Stimulated activated CD8-positive, alpha-beta memory T cell treated with anti-CD3 and anti-CD28 coated beads, Interleukin-15, amount 100 ng/mL, for 48 hours (primary cell): Measurements from ENCODE around the gene EEIG1.

Source experiments
- DNase-seq, 2 donors: peaks; one replicate each; pipeline ENCODE4 v3.0.0-alpha.2; 2020; ENCODE audit warnings: low read depth in 2 of 2

Gene EEIG1

DNA sequence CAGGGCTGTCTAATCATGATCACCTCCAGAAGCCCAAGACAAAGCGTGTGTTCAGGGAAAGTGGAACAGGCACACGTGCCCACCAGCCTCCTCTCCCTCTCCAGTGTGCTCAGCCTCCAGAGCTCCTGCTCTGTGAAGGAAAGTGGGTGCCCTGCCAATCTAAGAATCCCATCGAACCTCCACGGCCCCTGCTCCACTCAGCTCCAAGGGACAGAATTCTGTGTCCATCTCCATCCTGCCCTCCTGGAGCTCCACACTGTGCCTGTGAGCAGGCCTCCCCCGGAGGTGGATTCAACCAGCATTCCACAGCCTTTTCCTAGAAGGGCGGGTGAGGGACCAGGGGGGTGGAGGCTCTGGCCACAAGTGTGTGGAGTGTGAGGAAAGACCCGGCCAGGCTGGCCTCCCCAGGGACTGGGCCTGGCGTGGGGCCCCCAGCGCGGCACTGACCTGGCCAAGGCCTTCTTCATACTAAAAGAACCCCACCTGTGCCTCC lies 6.0 kb downstream of the EEIG1 start:
- DNase-seq: no peak

DNA sequence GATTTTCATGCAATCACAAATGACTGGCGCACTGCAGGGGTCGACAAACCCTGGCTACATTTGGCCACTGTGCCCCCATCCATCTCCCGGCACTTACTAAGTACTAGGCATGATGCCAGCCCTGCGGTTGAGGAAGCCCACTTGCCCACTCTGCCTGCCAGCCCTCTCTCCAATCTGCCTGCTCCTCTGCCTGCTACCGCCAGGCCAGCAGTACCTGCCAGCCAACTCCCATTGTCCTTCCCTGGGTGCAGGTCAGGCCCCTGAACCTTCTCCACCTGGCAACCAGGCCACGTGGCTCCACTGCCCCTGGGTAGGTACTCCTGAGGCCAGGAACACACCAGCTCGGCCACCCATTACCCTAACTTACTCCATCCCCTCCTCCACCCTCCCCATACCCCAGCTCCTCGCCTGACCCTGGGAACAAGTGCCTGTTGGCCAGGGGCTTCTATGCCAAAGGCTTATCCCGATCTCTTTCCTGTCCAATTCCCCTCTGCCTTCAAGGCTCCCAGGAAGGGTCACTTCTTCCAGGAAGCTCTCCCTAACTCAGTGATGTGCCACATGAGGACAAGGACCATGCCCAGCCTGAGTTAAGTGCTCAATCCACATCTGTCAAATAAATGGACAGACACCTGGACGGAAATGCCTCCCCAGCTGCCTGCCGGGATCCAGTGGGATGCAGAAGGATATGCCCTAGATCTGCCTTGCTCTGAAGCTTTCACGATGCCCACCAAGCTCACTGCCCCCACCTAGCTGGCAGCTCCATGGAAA lies 6.6 kb downstream of the EEIG1 start:
- no peak for DNase-seq

DNA sequence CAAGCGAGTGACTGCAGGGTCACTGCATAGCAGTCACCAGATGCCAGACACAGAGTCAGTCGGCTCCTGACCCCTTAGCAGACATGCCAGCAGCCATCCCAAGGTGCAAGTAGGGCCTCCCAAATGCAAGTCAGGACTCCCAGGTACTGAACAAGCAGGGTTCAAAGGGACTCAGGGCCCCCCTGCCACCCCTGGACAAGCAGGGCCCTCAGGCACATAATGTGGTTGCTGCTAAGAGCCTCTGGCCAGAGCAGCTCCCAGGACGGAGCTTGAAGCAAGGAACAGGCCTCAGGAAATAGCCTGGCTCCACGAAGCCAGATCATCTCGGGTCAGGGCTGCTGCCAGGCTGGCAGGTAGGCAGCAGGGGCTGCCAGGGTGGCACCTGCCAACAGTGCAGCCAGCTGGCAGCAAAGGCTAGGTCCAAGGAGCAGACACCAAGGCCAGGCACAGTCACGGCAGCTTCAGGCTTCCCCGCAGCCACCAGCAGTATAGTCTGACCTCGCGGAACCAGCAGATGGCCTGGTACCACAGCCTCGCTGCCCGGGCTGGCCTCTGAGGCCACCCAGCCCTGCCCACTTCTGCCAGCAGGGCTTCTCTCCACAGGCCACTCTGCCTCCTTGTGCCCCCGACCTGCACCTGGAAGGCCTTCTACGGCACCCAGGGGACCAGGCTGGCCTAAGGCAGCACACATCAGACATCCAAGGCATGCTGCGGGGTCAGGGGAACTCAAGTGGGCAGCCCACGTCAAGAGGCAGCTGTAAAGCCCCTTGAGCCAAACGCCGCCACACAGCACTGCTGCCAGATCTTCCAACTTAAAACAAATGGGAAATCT lies 7.4 kb downstream of the EEIG1 start:
- DNase-seq: no peak

DNA sequence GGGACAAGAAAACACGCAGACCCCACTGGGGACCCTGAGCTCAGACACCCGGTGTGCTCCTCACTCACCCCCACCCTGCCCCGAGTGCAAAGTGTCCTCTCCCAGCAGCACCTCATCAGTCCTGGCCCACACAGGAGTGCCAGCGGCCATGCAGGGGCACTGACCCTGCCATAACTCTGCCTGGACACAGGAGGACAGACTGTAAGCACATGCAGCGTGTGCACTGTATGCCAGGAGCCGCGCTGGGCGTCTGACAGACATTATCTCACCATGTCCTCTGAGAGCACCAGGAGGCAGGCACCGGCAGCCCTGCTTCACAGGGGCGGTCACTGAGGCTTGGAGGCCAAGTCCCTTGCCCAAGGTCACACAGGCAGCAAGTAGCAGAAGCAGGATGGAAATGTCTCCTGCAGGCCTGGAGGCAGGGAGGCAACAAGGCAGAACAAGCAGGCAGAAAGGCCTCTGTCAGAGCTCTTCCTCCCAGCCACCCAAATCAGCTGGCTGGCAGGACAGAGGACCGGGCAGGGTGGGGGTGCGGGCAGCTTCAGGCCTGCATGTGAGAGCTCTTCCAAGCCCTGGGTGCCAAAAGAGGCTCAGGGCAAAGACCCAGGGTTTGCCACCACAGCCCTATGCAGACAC lies 8.4 kb downstream of the EEIG1 start:
- no peak for DNase-seq

DNA sequence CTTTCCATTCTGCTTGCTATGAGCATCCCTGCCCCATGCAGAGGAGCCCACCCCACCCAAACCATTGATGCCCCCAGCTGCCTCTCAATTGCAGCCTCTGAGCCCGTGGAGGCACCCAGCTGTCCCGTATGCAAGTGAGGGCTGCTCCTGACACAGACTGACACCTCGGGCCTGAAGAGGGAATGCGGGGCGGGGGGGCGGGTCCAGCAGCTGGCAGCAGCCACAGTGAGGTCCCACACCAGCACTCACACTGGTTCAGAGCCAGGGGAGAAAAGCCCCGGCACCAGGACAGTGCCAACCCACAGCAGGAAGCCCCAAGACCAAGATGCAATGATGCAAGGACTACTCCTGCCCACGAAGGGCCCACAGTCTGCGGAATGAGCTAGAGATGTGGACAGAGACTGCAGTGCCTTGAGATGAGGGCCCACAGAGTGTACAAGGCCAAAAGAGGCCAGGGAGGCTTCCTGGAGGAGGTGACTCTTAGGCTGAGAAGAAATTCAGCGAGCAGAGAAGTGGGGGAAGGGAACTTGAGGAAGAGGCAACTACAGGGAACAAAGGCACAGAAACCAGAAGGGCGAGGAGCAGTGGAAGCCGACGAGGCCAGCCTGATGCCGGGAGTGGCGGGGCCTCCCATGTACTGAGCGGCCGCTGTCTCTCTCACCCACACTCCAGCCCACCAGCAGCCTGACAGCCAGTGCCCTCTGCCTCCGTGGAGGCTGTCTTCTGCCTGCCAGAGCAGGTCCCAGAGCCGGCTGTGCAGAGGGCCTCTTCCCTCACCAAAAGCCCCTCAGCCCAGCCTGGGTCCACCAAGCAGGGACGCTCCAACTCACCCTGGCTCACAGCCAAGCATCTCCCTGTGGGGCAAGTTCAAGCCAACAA lies 9.2 kb downstream of the EEIG1 start:
- no peak for DNase-seq

DNA sequence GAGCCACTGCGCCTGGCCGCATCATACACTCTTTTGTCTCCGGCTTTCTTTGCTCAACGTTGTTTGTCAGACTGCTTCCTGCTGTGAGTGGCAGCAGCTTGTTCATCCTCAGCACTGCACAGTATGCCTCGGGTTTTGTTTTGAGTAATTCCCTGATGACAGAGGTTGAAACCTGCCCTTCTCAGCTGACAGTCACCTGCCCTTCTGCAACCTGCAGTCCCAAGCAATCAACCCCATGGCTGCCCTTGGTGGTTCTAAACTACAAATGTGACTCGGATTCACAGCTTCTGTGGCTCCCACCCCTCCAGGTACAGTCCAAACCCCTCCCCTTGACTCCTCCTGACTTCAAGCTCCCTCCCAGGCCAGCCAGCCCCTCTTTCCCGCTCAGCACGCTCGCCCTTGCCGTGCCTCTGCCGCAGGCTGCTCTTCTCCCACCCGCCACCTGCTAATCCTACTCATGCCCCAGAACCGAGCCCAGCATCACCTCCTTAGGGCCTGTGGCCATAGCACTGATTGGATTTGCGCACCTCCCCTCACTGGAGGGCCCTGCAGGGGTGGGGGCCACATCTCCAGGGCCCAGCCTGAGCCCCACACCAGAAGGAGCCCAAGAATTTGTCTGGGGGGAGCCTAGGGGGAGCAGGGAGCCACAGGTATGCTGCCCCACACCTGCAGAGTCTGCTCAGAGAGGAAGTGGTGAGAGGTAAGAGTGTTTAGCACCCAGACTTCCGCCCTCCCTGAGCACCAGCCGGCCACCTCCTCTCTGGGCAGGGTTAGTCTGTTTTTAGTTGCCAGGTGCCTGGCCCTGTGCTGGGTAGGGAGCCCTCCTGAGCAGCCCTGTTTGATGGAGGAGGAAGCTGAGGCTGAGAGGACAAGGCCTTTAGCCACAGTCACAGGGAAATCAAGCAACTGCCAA lies 10.1 kb downstream of the EEIG1 start:
- peak; percentile 58 to 67 for DNase-seq

DNA sequence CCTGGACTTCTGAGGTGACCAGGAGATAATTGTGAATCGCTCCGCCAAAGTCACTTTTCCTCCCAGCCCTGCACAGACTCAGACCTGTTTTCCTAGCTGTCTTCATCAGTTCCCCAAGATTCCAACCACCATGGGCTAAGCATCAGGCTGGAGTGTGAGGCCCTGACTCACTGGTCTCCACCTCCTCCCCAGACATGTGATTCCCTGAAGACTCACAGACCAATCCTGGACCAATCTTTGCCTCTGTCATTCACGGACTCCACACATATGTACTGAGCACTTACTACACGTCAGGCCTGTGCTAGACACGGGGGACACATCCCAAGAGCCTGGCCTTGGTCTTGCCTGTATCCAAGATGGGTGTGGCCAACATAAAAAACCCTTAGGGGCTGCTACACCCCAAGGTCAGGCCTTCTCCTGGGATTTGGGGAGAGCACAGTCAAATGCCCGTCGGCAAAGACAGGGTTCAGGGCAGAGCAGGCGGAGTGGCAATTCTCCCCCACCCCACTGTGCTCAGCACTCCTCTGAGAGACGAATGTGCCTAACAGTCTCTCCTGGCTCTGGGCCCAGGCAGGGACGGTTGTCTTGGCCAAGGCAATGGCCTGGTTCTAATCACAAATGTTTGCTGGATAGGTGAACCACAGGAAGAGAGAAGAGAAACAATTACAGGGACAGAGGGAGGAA lies 11.9 kb downstream of the EEIG1 start:
- DNase-seq: no peak

DNA sequence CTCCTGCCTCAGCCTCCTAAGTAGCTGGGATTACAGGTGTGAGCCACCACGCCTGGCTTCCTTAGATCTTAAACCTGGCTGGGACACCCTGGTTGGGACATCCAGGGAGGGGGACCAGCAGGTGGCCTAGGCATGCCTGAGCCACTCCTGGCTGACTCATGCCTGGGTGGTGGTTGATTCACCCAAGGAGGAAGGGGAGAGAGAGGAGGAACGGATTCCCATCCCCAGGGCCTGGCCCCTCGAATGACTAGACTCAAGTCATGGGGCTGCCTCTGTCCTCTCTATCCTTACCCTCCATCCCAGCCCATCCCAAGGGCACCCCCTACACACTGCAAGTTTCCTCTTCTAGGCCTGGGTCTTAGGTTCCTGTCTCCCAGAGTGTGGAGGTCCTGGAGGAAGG lies 12.7 kb downstream of the EEIG1 start:
- DNase-seq: no peak

DNA sequence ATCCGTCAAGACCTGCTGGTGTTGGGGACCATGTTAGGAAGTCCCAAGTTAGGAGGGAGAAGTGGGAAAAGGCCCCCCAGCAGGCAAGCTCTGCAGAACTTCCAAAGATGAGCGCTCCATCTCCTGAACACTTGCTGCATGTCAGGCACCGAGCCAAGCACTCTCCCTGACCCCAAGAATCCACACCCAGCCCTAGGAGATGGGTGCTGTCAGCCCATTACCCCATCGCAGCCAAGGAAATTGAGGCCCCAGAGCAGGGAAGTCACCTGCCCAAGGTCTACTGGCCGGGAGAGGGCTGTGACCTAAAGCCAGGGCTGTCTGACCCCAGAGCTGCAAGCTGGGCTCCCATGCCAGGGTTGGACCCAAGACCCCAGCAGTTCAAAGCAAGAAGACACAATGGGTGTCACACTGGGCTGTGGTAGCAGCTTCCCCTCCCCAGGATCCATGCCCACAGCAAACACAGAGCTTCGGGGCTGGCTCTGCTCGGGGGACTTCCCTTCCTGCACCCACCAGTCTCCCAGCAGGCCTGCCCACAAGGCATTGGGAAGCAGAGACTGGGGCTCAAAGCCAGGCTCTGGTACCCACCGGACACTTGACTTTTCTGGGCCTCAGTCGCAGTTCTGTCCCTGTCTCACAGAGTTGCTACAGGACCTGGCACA lies 13.5 kb downstream of the EEIG1 start:
- no peak for DNase-seq

DNA sequence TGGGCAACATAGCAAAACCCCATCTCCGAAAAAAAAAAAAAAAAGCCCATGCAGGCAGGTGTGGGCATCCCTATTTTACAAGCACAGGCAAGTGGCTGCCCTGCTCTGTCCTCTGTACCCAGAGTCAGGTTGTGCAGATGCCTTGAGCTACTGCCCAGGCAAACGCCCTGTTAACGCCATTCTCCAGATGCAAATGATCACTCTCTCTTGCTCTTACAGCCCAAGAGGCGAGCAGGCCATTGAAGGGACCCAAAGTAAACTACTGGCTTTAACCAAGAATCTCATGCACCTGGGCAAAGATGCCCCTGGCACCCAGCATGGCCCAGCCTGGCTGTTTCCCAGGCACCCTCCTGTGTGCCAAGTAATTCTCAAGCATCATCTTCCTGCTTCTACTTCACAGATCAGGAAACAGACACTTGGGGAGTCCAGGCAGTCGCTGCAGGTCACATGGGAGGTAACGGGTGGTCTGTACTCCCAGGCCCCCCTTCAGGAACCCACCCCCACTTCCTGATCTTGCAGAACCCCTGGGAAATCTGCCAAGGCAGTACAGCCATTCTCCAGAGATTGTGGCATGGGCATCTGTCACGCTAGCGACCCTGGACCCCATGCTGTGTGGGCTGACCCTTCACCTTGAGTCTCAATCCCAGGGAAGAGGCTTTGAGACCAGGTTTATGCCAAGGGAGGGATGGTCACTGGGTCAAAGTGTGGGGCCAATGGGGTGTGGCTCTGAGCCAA lies 14.2 kb downstream of the EEIG1 start:
- no peak for DNase-seq

DNA sequence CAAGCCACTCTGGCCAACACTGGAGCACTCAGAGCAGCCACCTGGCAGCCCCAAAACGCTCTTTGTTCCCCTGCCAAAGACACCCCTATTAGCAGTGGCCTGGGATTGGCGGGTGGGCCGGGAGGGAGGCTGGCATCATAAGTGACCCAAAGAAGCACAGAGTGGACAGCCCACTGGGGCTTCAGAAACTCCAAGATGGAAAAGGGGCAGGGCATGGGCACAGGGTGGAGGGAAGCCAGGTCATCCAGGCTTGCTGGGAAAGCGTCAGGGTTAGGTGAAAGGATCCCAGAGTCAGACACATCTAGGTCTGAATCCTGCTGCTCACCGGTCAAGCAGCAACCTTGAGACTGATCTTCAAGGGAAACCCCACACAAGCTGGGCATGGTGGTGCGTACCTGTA lies 14.8 kb downstream of the EEIG1 start:
- no peak for DNase-seq

DNA sequence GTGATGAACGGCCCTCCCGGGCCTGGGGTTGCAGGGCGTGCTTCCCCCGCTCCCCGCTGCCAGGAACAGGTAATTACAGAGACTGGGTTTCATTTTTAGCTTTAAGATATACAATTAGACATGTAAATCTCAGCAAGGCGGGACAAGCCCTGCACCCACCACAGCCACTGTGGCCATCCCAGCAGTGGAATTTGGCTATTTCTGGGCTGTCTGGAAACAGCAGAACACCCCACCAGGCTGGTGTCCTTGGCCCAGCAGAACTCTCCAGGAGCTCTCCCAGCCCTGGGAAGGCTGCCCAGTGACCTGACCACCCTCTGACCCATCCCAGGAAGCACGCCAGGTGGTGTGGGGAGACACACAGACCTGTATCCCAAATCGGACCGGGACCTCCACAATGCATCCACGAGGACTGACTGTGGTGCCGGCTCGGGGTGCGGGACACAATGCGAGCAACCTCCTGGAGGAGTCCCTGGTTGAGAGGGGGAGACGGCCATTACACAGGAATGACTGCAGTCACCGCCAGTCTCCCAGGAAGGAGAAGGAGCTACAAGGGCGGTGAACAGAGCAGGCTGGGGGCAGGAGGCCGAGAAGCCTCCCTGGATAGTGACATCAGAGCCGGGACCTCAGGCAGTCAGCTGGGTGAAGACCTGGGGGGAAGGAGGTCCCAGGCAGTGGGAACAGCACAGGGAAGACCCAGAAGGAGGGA lies 17.3 kb downstream of the EEIG1 start:
- no peak for DNase-seq

DNA sequence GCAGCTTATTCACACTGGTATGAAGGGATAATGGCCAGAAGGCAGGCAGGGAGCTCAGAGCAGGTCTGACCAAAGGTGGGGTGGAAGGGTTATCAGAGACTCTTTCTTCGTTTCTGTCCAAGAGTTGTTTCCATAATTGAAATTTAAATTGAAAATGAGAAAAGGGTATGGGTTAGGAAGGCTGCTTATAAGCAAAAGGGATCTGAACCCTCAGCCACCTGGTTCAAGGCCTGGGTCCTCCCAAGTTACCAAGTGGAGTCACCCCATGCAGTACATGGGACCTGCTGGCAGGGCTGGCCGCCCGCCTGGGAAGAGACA lies 17.8 kb downstream of the EEIG1 start:
- DNase-seq: no peak

DNA sequence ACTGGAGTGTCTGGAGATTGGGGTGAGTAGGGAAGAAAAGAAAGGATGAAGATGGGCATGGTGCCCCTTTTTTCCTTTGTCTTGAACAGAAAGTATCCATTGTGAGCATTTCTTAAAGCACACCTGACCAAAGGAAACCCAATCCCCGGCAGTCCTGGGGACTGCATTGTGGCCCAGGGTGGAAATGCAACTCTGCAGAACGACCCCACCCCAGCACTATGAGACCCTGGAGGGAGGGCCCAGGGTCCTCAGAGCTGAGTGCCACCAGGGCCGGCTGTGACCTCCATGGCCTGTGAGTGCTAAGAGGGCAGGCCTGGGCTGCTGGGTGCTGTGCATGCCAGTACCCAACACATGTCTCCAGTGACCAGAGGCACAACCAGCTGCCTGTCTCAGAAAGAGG lies 18.5 kb downstream of the EEIG1 start:
- no peak for DNase-seq

DNA sequence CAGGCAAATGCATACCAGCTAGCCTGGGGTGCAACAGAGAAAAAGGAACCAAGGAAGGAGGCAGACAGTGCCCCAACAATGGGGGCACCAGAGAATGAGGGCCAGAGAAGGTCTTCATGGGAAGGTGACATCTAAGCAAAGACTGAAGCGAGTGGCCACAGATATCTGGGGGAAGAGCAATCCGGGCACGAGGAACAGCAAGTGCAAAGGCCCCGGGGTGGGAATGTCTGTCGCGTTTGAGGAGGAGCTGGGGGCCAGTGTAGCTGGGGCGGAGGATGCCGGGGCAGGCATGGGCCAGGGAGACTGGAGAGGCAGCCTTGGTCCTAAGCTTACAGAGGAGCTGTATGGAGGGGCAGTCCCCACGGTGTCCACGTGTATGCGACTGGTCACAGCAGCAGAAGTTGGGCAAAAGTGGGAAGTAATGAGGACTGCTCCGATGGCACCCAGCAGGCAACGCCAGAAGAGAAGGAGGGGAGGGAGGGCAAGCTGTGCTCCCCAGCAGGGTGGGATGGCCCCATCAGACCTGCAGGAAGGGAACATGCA lies 19.1 kb downstream of the EEIG1 start:
- no peak for DNase-seq

DNA sequence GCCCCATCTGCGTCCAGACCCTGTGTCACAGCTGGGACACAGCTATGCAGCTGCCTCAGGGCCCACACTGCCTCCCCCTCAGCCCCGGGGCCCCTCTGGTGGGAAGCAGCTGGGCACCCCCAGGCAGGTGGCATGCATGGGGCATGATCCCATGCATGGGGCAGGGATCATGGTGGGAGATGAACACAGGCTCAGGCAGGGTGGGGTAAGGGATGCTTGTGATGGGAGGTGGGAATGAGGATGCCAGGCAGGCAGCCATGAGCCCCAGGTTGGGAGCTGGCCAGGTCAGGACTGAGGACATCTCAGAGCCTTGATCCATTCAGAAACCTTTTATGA lies 19.7 kb downstream of the EEIG1 start:
- no peak for DNase-seq

DNA sequence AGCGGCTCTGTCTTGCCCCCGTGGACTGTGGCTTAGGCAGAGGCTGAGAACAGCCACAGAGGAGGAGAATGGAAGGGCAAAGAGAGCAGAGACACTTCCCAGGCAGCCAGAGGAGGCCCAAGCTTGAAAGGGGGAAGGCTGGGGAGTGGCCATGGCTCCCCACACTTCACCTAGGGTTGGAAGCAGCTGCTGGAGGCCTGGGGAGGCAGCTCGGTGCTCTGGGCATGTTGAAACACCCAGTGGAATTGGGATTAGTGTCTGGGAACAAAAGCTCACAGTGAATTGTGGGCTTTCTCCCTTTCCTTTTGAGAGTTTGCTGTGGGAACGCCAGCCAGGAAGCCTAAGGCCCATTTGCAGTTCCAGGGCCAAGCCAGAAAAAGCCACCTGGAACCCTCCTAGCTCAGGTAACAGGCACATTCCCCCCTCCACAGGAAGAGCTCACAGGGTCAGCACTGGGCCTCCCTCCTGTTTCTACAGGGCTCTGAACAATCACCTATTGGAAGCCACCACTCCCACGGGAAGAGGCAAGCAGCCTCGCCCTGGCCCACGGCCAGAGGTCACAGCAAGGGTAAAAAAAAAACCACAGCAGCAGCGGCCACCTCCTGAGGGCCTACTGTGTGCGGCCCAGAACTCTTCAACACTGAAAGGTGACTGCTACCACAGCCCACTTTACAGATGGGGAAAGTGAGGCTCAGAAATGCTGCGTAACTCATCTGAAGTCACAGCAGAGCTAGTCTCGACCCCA lies 20.2 kb downstream of the EEIG1 start:
- no peak for DNase-seq
